Vagina (tissue), 2 donors: Measurements from ENCODE around the gene TRMT112.

Experiments used
- POLR2A ChIP-seq, 2 donors: fragments of 450-650 bp; IDR thresholded peaks; one replicate each; pipeline ENCODE4 v1.6.1; 2017; ENCODE audit warnings: antibody characterized with exemption in 2 of 2, mild to moderate bottlenecking in 2 of 2, moderate library complexity in 2 of 2
- TF ChIP-seq, protein P1 (sequence below), 3 experiments: fragments of 450-650 bp in 2 of 3; fragments of 200-600 bp in 1 of 3; sonication (generic) in 1 of 3; IDR thresholded peaks; one replicate each; pipeline ENCODE4 v1.5.1; 2017 to 2019; ENCODE audit warnings: antibody characterized with exemption in 3 of 3, mild to moderate bottlenecking in 2 of 3, moderate library complexity in 2 of 3

DNA sequence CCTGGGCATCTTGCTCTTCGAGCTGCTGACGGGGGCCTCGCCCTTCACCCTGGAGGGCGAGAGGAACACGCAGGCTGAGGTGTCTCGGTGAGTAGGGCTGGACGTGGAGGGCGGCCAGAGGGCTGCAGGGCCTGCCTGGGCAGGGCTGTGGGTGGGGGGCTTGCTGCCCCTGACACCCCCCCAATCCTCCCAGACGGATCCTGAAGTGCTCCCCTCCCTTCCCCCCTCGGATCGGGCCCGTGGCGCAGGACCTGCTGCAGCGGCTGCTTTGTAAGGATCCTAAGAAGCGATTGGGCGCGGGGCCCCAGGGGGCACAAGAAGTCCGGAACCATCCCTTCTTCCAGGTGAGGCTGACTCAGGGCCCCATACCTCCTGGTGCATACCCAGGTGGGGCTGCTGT lies 44.3 kb upstream of the TRMT112 start:
- no peak for TF ChIP-seq POLR2A (IDR thresholded peaks at IDR 0.05)
- TF ChIP-seq, protein P1, sequence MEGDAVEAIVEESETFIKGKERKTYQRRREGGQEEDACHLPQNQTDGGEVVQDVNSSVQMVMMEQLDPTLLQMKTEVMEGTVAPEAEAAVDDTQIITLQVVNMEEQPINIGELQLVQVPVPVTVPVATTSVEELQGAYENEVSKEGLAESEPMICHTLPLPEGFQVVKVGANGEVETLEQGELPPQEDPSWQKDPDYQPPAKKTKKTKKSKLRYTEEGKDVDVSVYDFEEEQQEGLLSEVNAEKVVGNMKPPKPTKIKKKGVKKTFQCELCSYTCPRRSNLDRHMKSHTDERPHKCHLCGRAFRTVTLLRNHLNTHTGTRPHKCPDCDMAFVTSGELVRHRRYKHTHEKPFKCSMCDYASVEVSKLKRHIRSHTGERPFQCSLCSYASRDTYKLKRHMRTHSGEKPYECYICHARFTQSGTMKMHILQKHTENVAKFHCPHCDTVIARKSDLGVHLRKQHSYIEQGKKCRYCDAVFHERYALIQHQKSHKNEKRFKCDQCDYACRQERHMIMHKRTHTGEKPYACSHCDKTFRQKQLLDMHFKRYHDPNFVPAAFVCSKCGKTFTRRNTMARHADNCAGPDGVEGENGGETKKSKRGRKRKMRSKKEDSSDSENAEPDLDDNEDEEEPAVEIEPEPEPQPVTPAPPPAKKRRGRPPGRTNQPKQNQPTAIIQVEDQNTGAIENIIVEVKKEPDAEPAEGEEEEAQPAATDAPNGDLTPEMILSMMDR (IDR thresholded peaks at IDR 0.05): no peak
